GM15510 (cell line): ENCODE results near the gene DLGAP4.

ENCODE experiments used
- POLR2A ChIP-seq: IDR thresholded peaks from 3 replicates; pipeline ENCODE4 v1.6.1; 2011; ENCODE audit warnings: borderline replicate concordance; ENCODE audit not compliant: insufficient read length; ENCODE audit errors: extremely low read depth

Gene DLGAP4

GRCh38 chr20:36496707-36497669 lies 190.8 kb downstream of the DLGAP4 start:
- no peak for TF ChIP-seq POLR2A

- TF ChIP-seq POLR2A = no peak
These were observed 191.7 kb downstream of the DLGAP4 start for GRCh38 chr20:36497856-36498255.

- TF ChIP-seq POLR2A = no peak
These were observed 192.4 kb downstream of the DLGAP4 start for GRCh38 chr20:36498386-36499179.

GRCh38 chr20:36499211-36499610 lies 193.1 kb downstream of the DLGAP4 start:
- TF ChIP-seq POLR2A = no peak

GRCh38 chr20:36499723-36500501 lies 193.8 kb downstream of the DLGAP4 start:
- no peak for TF ChIP-seq POLR2A

- no peak for TF ChIP-seq POLR2A
These were observed 195.3 kb downstream of the DLGAP4 start for GRCh38 chr20:36501367-36502006.

GRCh38 chr20:36504295-36504694 lies 198.2 kb downstream of the DLGAP4 start:
- no peak for TF ChIP-seq POLR2A

- no peak for TF ChIP-seq POLR2A
These were observed 200.1 kb downstream of the DLGAP4 start for GRCh38 chr20:36506253-36506652.

GRCh38 chr20:36507746-36508145 lies 201.6 kb downstream of the DLGAP4 start:
- no peak for TF ChIP-seq POLR2A

- no peak for TF ChIP-seq POLR2A
These were observed 213.0 kb downstream of the DLGAP4 start for GRCh38 chr20:36519012-36519719.

- TF ChIP-seq POLR2A = no peak
These were observed 213.8 kb downstream of the DLGAP4 start for GRCh38 chr20:36519944-36520343.

- TF ChIP-seq POLR2A = no peak
These were observed 215.4 kb downstream of the DLGAP4 start for GRCh38 chr20:36521526-36521925.

- TF ChIP-seq POLR2A = no peak
These were observed 217.2 kb downstream of the DLGAP4 start for GRCh38 chr20:36523341-36523740.
